HEK293 (cell line): ENCODE measurements around the gene ERICH4.
"Not testable (repeated sequence)": the region's sequence is repeated elsewhere in the genome, so short reads cannot be mapped to it uniquely, and the experiment has no call there.

ENCODE experiments used
- CTCF ChIA-PET: fragments of 350-600 bp; formaldehyde crosslinking; extraction: SDS; loops from one replicate; lab custom pipeline; 2021; ENCODE audit warnings: antibody characterized with exemption; lab: Yijun Ruan, JAX
- POLR2A ChIA-PET: fragments of 300-600 bp; formaldehyde crosslinking; extraction: SDS; loops from one replicate; lab custom pipeline; 2020; ENCODE audit warnings: antibody characterized with exemption, inconsistent platforms; lab: Yijun Ruan, JAX
- H3K27ac ChIP-seq: fragments of 200-500 bp; sonication (Bioruptor generic); 2 replicates; pipeline ENCODE4 v1.5.1; 2014; ENCODE audit warnings: low read depth, low read length, control low read depth, inconsistent platforms; ENCODE audit errors: extremely low read depth
- H3K36me3 ChIP-seq, 2 experiments: fragments of 200-500 bp in 1 of 2; sonication (Bioruptor generic) in 1 of 2; 1 replicate in 1 of 2; 2 replicates in 1 of 2; pipeline ENCODE4 v1.5.1; 2014 to 2017; ENCODE audit warnings: inconsistent platforms in 2 of 2, low read length in 2 of 2; ENCODE audit not compliant: control insufficient read depth in 2 of 2, insufficient read depth in 1 of 2
- H3K4me1 ChIP-seq: fragments of 200-500 bp; sonication (Bioruptor generic); 2 replicates; pipeline ENCODE4 v1.5.1; 2014; ENCODE audit warnings: mild to moderate bottlenecking, low read length, inconsistent platforms; ENCODE audit not compliant: control insufficient read depth, insufficient read depth
- H3K4me3 ChIP-seq: 2 replicates; pipeline ENCODE4 v1.5.1; 2011; ENCODE audit warnings: low read depth, mild to moderate bottlenecking, control low read depth, low read length, moderate library complexity
- H3K9me3 ChIP-seq: fragments of 200-500 bp; sonication (Bioruptor generic); 2 replicates; pipeline ENCODE4 v1.5.1; 2014; ENCODE audit warnings: low read depth, low read length, inconsistent platforms; ENCODE audit not compliant: control insufficient read depth, insufficient read depth
- BCL11B ChIP-seq: fragments of 450-650 bp; formaldehyde crosslinking; IDR thresholded peaks from 2 replicates; pipeline ENCODE4 v1.5.1; 2016; ENCODE audit warnings: low read depth, missing biosample characterization, missing genetic modification characterization
- KLF1 ChIP-seq: fragments of 450-650 bp; formaldehyde crosslinking; IDR thresholded peaks from 2 replicates; pipeline ENCODE4 v1.5.1; 2016; ENCODE audit warnings: missing biosample characterization, missing genetic modification characterization
- SP2 ChIP-seq: fragments of 450-650 bp; formaldehyde crosslinking; IDR thresholded peaks from 2 replicates; pipeline ENCODE4 v1.5.1; 2016; ENCODE audit warnings: missing biosample characterization, missing genetic modification characterization
- SP3 ChIP-seq: fragments of 450-650 bp; formaldehyde crosslinking; IDR thresholded peaks from 2 replicates; pipeline ENCODE4 v1.5.1; 2016; ENCODE audit warnings: missing biosample characterization, missing genetic modification characterization
- YY1 ChIP-seq: fragments of 450-650 bp; formaldehyde crosslinking; IDR thresholded peaks from 2 replicates; pipeline ENCODE4 v1.5.1; 2018; ENCODE audit warnings: missing biosample characterization, missing genetic modification characterization
- ZBTB48 ChIP-seq: fragments of 450-650 bp; formaldehyde crosslinking; IDR thresholded peaks from 2 replicates; pipeline ENCODE4 v1.5.1; 2016; ENCODE audit warnings: missing biosample characterization, missing genetic modification characterization
- ZFHX2 ChIP-seq: fragments of 450-650 bp; formaldehyde crosslinking; conservative IDR thresholded peaks from 2 replicates; pipeline ENCODE4 v1.5.1; 2016; ENCODE audit warnings: missing biosample characterization, missing genetic modification characterization
- ZNF132 ChIP-seq: fragments of 450-650 bp; formaldehyde crosslinking; IDR thresholded peaks from 2 replicates; pipeline ENCODE4 v1.5.1; 2017; ENCODE audit warnings: missing biosample characterization, missing genetic modification characterization, borderline replicate concordance
- ZNF155 ChIP-seq: fragments of 450-650 bp; formaldehyde crosslinking; IDR thresholded peaks from 2 replicates; pipeline ENCODE4 v1.5.1; 2016; ENCODE audit warnings: missing biosample characterization, missing genetic modification characterization
- ZNF16 ChIP-seq: fragments of 450-650 bp; formaldehyde crosslinking; IDR thresholded peaks from 2 replicates; pipeline ENCODE4 v1.5.1; 2016; ENCODE audit warnings: low read depth, missing biosample characterization, missing genetic modification characterization
- ZNF239 ChIP-seq: fragments of 450-650 bp; formaldehyde crosslinking; IDR thresholded peaks from 2 replicates; pipeline ENCODE4 v1.5.1; 2016; ENCODE audit warnings: missing biosample characterization, missing genetic modification characterization
- ZNF24 ChIP-seq: fragments of 450-650 bp; formaldehyde crosslinking; IDR thresholded peaks from 2 replicates; pipeline ENCODE4 v1.5.1; 2016; ENCODE audit warnings: missing biosample characterization, missing genetic modification characterization
- ZNF266 ChIP-seq: fragments of 450-650 bp; formaldehyde crosslinking; IDR thresholded peaks from 2 replicates; pipeline ENCODE4 v1.5.1; 2016; ENCODE audit warnings: missing biosample characterization, missing genetic modification characterization, low read depth
- ZNF426 ChIP-seq: fragments of 450-650 bp; formaldehyde crosslinking; IDR thresholded peaks from 2 replicates; pipeline ENCODE4 v1.5.1; 2017; ENCODE audit warnings: missing biosample characterization, missing genetic modification characterization, mild to moderate bottlenecking, inconsistent platforms, moderate library complexity
- ZNF530 ChIP-seq: fragments of 450-650 bp; formaldehyde crosslinking; IDR thresholded peaks from 2 replicates; pipeline ENCODE4 v1.5.1; 2016; ENCODE audit warnings: low read depth, missing biosample characterization, missing genetic modification characterization
- ZNF548 ChIP-seq: fragments of 450-650 bp; formaldehyde crosslinking; IDR thresholded peaks from 2 replicates; pipeline ENCODE4 v1.5.1; 2016; ENCODE audit warnings: missing biosample characterization, missing genetic modification characterization
- ZNF664 ChIP-seq: fragments of 450-650 bp; formaldehyde crosslinking; IDR thresholded peaks from 2 replicates; pipeline ENCODE4 v1.5.1; 2016; ENCODE audit warnings: missing biosample characterization, missing genetic modification characterization
- ZNF677 ChIP-seq: fragments of 450-650 bp; IDR thresholded peaks from 2 replicates; pipeline ENCODE4 v1.5.0; 2018; ENCODE audit warnings: missing biosample characterization, mild to moderate bottlenecking, missing genetic modification characterization, moderate library complexity
- TF ChIP-seq, protein P1 (sequence below): fragments of 450-650 bp; formaldehyde crosslinking; IDR thresholded peaks from 2 replicates; pipeline ENCODE4 v1.5.1; 2017; ENCODE audit warnings: missing biosample characterization, missing genetic modification characterization
- TF ChIP-seq, protein P2 (sequence below): fragments of 450-650 bp; formaldehyde crosslinking; IDR thresholded peaks from 2 replicates; pipeline ENCODE4 v1.5.1; 2016; ENCODE audit warnings: missing biosample characterization, missing genetic modification characterization

The ERICH4 gene

DNA sequence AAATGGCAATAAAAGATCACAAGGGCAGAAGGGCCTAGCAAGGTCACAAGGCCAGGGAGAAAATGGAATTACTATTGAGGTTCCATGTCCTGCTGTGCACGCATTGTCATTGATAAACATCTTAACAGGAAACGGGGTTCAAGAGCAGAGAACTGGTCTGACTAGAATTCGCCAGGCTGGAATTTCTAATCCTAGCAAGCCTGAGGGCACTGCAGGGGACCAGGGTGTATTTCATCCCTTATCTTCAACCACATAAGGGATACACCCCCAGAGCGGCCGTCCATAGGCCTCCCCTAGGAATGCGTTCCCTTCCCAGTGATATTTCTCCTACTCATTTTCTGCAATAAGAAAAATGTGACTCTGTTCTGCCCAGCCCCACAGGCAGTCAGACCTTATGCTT lies 19.5 kb downstream of the ERICH4 start:
- Histone ChIP-seq H3K4me3 (no peak overlapping the region), H3K27ac (no peak overlapping the region), H3K36me3 (no peaks in the 10 kb centered on the region), H3K9me3 (no peaks in the 10 kb centered on the region), H3K4me1 (no peaks in the 10 kb centered on the region)
- ChIA-PET POLR2A (no interaction called here), CTCF (interaction anchor here (0.6 kb wide), 1 partner anchor 24 kb away, joined by 3 read pairs; no protein-coding TSS in a partner anchor)
- no peak for TF ChIP-seq SP2 (tag by site-specific recombination)
- TF ChIP-seq ZNF548 (tag by site-specific recombination): no peak
- no peak for TF ChIP-seq KLF1
- TF ChIP-seq, protein P1, sequence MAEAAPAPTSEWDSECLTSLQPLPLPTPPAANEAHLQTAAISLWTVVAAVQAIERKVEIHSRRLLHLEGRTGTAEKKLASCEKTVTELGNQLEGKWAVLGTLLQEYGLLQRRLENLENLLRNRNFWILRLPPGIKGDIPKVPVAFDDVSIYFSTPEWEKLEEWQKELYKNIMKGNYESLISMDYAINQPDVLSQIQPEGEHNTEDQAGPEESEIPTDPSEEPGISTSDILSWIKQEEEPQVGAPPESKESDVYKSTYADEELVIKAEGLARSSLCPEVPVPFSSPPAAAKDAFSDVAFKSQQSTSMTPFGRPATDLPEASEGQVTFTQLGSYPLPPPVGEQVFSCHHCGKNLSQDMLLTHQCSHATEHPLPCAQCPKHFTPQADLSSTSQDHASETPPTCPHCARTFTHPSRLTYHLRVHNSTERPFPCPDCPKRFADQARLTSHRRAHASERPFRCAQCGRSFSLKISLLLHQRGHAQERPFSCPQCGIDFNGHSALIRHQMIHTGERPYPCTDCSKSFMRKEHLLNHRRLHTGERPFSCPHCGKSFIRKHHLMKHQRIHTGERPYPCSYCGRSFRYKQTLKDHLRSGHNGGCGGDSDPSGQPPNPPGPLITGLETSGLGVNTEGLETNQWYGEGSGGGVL (tag by site-specific recombination): no peak
- TF ChIP-seq SP3 (tag by site-specific recombination): no peak
- no peak for TF ChIP-seq ZFHX2 (tag by site-specific recombination)
- no peak for TF ChIP-seq ZNF239 (tag by site-specific recombination)
- TF ChIP-seq, protein P2, sequence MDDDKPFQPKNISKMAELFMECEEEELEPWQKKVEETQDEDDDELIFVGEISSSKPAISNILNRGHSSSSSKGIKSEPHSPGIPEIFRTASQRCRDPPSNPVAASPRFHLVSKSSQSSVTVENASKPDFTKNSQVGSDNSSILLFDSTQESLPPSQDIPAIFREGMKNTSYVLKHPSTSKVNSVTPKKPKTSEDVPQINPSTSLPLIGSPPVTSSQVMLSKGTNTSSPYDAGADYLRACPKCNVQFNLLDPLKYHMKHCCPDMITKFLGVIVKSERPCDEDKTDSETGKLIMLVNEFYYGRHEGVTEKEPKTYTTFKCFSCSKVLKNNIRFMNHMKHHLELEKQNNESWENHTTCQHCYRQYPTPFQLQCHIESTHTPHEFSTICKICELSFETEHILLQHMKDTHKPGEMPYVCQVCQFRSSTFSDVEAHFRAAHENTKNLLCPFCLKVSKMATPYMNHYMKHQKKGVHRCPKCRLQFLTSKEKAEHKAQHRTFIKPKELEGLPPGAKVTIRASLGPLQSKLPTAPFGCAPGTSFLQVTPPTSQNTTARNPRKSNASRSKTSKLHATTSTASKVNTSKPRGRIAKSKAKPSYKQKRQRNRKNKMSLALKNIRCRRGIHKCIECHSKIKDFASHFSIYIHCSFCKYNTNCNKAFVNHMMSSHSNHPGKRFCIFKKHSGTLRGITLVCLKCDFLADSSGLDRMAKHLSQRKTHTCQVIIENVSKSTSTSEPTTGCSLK (tag by site-specific recombination): no peak
- TF ChIP-seq ZNF677 (tag by site-specific recombination): no peak
- TF ChIP-seq ZNF155 (tag by site-specific recombination): no peak
- TF ChIP-seq ZNF132: no peak
- no peak for TF ChIP-seq ZNF24 (tag by site-specific recombination)
- TF ChIP-seq BCL11B (tag by site-specific recombination): no peak
- no peak for TF ChIP-seq ZNF266 (tag by site-specific recombination)
- TF ChIP-seq ZBTB48 (tag by site-specific recombination): no peak
- TF ChIP-seq ZNF530 (tag by site-specific recombination): no peak
- TF ChIP-seq YY1: no peak
- TF ChIP-seq ZNF664 (tag by site-specific recombination): no peak
- no peak for TF ChIP-seq ZNF16
- TF ChIP-seq ZNF426 (tag by site-specific recombination): no peak

DNA sequence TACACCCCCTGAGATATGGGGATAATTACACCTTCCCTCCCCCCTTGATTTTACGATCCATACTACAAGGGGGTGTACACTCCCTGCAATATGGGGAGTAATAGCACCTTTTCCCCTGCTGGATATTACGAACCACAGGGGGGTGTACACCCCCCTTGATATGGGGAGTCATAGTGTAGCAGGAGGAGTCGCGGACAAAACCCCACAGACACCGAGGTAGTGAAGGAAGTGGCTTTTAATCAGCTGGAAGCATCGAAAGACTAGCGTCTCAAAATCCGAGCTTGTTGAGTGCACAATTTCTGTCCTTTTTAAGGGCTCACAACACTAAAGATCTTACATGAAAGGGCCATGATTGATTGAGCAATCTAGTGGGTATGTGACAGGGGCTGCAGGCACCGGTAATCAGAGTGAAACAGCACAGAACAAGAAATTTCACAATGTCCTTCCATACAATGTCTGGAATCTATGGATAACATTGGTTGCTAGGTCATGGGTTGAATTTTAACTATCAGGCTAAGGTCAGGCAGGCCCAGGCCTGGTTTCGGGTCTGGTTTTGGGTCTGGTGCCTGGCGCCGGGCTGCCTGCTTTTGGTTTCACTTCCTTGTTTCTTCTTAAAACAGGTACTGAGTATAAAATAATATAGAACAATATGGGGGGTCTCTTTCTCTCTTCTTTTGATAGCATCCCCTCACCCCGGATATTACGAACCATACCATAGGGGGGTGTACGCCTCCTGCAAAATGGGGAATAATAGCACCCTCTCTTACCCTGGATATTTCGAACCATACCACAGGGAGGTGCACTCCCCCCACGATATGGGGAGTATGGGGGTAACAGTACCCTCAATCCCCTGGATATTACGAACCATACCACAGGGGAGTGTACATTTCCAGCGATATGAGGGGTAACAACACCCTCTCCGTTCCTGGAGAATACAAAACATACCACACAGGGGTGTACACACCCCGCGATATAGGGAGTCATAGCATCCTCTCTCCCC lies 20.6 kb downstream of the ERICH4 start:
- CTCF ChIA-PET, H3K9me3 ChIP-seq, H3K4me3 ChIP-seq, H3K4me1 ChIP-seq, H3K27ac ChIP-seq, H3K36me3 ChIP-seq, POLR2A ChIA-PET: not testable (repeated sequence)
